ENCODE measurements around the gene LNX2. TPM values are rescaled to one million over a fixed set of nuclear protein-coding genes. Genes with fewer than 3 reads are reported as not detected.
A peak's percentile ranks its signal among the peaks of the same experiment; 100 is the strongest.
"Not testable (repeated sequence)": the region's sequence is repeated elsewhere in the genome, so short reads cannot be mapped to it uniquely, and the experiment has no call there.

LNX2 gene
- total RNA-seq, 1 donor from 2014 or later = 11.9 TPM

- no peak for DNase-seq
These were observed 16.4 kb upstream of the LNX2 start for GRCh38 chr13:27636589-27637288.

GRCh38 chr13:27635266-27635665 is 14.9 kb upstream of the LNX2 start:
- DNase-seq = no peak

- DNase-seq = no peak
These were observed 14.5 kb upstream of the LNX2 start for GRCh38 chr13:27634791-27635190.

- peak; percentile 20 for DNase-seq
These were observed 13.9 kb upstream of the LNX2 start for GRCh38 chr13:27634231-27634630.

GRCh38 chr13:27632648-27633047 is 12.3 kb upstream of the LNX2 start:
- no peak for DNase-seq

GRCh38 chr13:27632214-27632613 is 11.9 kb upstream of the LNX2 start:
- no peak for DNase-seq

- DNase-seq = no peak
These were observed 11.3 kb upstream of the LNX2 start for GRCh38 chr13:27631665-27632064.

GRCh38 chr13:27631156-27631555 is 10.8 kb upstream of the LNX2 start:
- no peak for DNase-seq

GRCh38 chr13:27628766-27629165 is 8.4 kb upstream of the LNX2 start:
- not testable (repeated sequence) for DNase-seq

- DNase-seq = no peak
These were observed 7.8 kb upstream of the LNX2 start for GRCh38 chr13:27628081-27628480.

GRCh38 chr13:27627380-27627779 is 7.1 kb upstream of the LNX2 start:
- DNase-seq = no peak

- DNase-seq = no peak
These were observed 5.5 kb upstream of the LNX2 start for GRCh38 chr13:27625839-27626238.

GRCh38 chr13:27624071-27624470 is 3.7 kb upstream of the LNX2 start:
- DNase-seq = no peak

GRCh38 chr13:27622881-27623280 is 2.6 kb upstream of the LNX2 start:
- DNase-seq = no peak

GRCh38 chr13:27622102-27622820 is 1.9 kb upstream of the LNX2 start:
- no peak for DNase-seq

GRCh38 chr13:27621366-27622101 is 1.2 kb upstream of the LNX2 start, which contains the start of gene POLR1D:
Gene POLR1D, plus strand, starts transcription at chr13:27621892. Its CDS starts 92 bp downstream, at chr13:27621984.
- DNase-seq = peak; percentile 52

GRCh38 chr13:27621116-27621365 is 712 bp upstream of the LNX2 start:
- DNase-seq = no peak

- DNase-seq = peak; percentile 15
These were observed 477 bp downstream of the LNX2 start for GRCh38 chr13:27619728-27620376.

GRCh38 chr13:27619093-27619727 is 1.1 kb downstream of the LNX2 start:
- no peak for DNase-seq

GRCh38 chr13:27617881-27618321 is 2.4 kb downstream of the LNX2 start:
- DNase-seq = no peak

GRCh38 chr13:27613628-27614027 is 6.7 kb downstream of the LNX2 start:
- no peak for DNase-seq

- no peak for DNase-seq
These were observed 13.2 kb downstream of the LNX2 start for GRCh38 chr13:27607125-27607524.
